Brain microvascular endothelial cell (primary cell): ENCODE results near the gene SFXN2.
"Not testable (repeated sequence)": the region's sequence is repeated elsewhere in the genome, so short reads cannot be mapped to it uniquely, and the experiment has no call there.

Experiments used
- DNase-seq: peaks from one replicate; pipeline ENCODE4 v3.0.0-alpha.2; 2020
- H3K27ac ChIP-seq: fragments of 250-450 bp; sonication (Bioruptor Pico); 2 replicates; pipeline ENCODE4 v1.5.1; 2020; ENCODE audit warnings: mild to moderate bottlenecking, moderate library complexity
- H3K27me3 ChIP-seq: fragments of 250-450 bp; sonication (Bioruptor Pico); replicated peaks from 2 replicates; pipeline ENCODE4 v1.5.1; 2020; ENCODE audit warnings: mild to moderate bottlenecking
- H3K36me3 ChIP-seq: fragments of 250-450 bp; sonication (Bioruptor Pico); replicated peaks from 2 replicates; pipeline ENCODE4 v1.5.1; 2020; ENCODE audit warnings: mild to moderate bottlenecking
- H3K4me3 ChIP-seq: 2 replicates; pipeline ENCODE4 v1.5.1; 2011; ENCODE audit warnings: low read depth, mild to moderate bottlenecking, control low read depth, low read length, moderate library complexity
- CTCF ChIP-seq: IDR thresholded peaks from 2 replicates; pipeline ENCODE4 v1.5.1; 2011; ENCODE audit warnings: low read depth, mild to moderate bottlenecking, moderate library complexity, low read length, control low read depth, inconsistent platforms; ENCODE audit errors: missing control alignments
- in situ Hi-C: cut with HindIII; loops from 2 replicates; pipeline ENCODE4 v1.10.0; 2017; ENCODE audit warnings: low sequenced_read_pairs, low pct_ligation_motif_present

The SFXN2 gene

GRCh38 chr10:102713539-102713813, 960 bp upstream of the SFXN2 start:
- Histone ChIP-seq H3K27ac (peak overlapping the region; percentile 86), H3K27me3 (no peaks in the 10 kb centered on the region), H3K4me3 (peak overlapping the region; percentile 90), H3K36me3 (no peaks in the 10 kb centered on the region)
- in situ Hi-C loops: no loop called here
- TF ChIP-seq CTCF: no peak
- DNase-seq: no peak

GRCh38 chr10:102713814-102714620, 419 bp upstream of the SFXN2 start, which contains the start of gene ARL3:
Gene ARL3, minus strand, starts transcription at chr10:102714397. Its CDS starts 122 bp downstream, at chr10:102714275.
- TF ChIP-seq CTCF: peak; percentile 56
- in situ Hi-C loops: no loop called here

DNA sequence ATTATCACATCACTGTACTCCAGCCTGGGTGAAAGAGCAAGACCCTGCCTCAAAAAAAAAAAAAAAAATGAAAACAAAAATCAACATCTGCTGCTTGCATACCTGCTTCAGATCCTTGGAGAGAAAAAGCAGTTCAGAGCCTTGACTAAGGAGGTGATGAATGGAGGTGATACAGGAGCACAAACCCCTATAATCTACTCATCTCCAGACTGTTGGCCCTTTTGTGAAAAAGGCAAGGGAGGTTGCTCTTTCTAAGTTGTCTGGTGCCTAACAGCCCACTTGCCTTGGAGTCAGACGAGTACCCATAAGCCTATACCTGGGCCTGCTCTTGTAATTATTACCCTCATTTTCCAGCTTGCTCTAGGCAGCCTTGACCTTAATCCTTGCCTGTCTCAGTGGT, 1.4 kb downstream of the SFXN2 start:
- TF ChIP-seq CTCF: no peak
- in situ Hi-C loops: no loop called here
- Histone ChIP-seq H3K36me3 (no peaks in the 10 kb centered on the region), H3K27ac (no peak overlapping the region), H3K27me3 (no peaks in the 10 kb centered on the region), H3K4me3 (no peak overlapping the region)
- no peak for DNase-seq

More at GRCh38 chr10:102713814-102714620, 419 bp upstream of the SFXN2 start, which contains the start of gene ARL3:
- H3K27me3 ChIP-seq: no peaks in the 10 kb centered on the region
- H3K36me3 ChIP-seq: no peaks in the 10 kb centered on the region
- peak; percentile 97 for DNase-seq
- peak within 1 kb of the TSS; percentile 86 for H3K27ac ChIP-seq
- peak within 1 kb of the TSS; percentile 90 for H3K4me3 ChIP-seq

DNA sequence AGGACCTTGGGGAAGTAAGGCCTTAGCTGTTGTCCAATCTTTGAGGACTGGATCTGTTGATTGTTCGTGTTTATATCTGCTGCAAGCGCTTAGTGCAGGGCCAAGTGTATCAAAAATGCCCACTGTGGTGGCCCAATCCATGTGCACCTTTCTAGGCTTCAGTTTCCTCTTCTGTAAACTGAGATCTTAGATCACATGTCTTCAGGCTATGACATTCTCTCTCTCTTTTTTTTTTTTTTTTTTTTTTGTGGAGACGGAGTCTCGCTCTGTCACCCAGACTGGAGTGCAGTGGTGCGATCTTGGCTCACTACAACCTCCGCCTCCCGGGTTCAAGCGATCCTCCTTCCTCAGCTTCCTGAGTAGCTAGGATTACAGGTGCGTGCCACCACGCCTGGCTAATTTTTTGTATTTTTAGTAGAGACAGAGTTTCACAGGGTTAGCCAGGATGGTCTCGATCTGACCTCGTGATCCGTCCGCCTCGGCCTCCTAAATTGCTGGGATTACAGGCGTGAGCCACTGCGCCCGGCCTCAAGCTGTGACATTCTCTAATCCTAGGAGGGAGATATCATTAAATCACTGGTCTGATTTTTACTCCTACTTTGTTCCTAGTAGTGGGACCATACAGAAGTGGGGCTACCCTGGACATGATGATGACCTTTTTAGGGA, 2.6 kb downstream of the SFXN2 start:
- H3K27me3 ChIP-seq, H3K36me3 ChIP-seq, H3K4me3 ChIP-seq, DNase-seq, H3K27ac ChIP-seq, in situ Hi-C loops: not testable (repeated sequence)

DNA sequence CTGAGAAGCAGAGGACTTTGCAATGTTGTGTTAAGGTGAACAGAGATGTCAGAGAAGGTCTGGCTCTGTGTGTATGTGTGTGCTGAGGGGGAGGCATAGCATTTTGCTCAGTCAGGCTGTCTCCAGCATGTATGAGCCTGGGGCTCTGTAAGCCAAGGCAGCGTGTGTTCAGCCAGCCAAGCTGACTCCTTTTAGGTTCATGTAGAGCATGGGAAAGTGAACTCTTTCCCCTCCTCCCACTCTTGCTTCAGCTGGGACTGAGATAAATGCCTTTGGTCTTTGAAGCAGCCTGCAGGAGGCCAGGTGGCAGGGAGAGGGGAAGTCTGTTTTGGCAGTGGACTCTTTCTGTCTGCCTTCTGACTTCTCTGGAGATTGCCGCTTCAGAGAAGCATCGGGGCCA, 3.8 kb downstream of the SFXN2 start:
- no peak for TF ChIP-seq CTCF
- Histone ChIP-seq H3K4me3 (no peak overlapping the region), H3K36me3 (no peaks in the 10 kb centered on the region), H3K27me3 (no peaks in the 10 kb centered on the region), H3K27ac (no peak overlapping the region)
- in situ Hi-C loops: no loop called here
- DNase-seq: peak; percentile 58

DNA sequence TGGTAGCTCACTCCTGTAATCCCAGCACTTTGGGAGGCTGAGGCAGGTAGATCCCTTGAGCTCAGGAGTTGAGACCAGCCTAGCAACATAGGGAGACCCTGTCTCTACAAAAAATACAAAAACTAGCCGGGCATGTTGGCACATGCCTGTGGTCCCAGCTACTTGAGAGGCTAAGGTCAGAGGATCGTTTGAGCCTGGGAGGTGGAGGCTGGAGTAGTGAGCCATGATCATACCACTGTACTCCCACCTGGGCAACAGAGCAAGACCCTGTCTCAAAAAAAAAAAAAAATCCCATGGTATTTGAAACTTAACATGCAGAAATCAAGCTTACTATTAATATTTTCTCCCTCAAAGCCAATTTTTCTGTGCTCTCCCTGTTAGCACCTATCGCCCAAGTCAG, 5.9 kb downstream of the SFXN2 start:
- in situ Hi-C loops: no loop called here
- H3K27ac ChIP-seq: no peak overlapping the region
- no peak for TF ChIP-seq CTCF

More for the DNA sequence above, 5.9 kb downstream of the SFXN2 start:
- DNase-seq: no peak
- Histone ChIP-seq H3K4me3 (no peak overlapping the region), H3K27me3 (no peaks in the 10 kb centered on the region), H3K36me3 (no peaks in the 10 kb centered on the region)
